ENCODE data around the gene MMP13. TPM values are rescaled to one million over a fixed set of nuclear protein-coding genes. Genes with fewer than 3 reads are reported as not detected.

MMP13 gene
- total and polyA plus RNA-seq, 2 of the 13 experiments (the other 11 are each of a cell fraction or from before 2014, with no cell fraction given), result not detected

- TF ChIP-seq ARID3A (IDR thresholded peaks at IDR 0.05; ENCODE audit: low read depth, low read length) (no peak), RFX5 (IDR thresholded peaks at IDR 0.05; ENCODE audit: low read depth, low read length) (no peak)
These were observed 9.3 kb downstream of the MMP13 start (continued) for GRCh38 chr11:102946237-102946636.

- intact Hi-C loops (cut with micrococcal nuclease; ENCODE audit: unreplicated experiment), result loop anchor here (1.0 to 2.0 kb wide), 3 partner anchors 26 to 130 kb away; no protein-coding TSS in a partner anchor
- CTCF ChIA-PET (ENCODE audit: low intra/inter-chr PET ratio, low total read pairs), result interaction anchor here (0.7 to 1.6 kb wide), 4 partner anchors 27 to 208 kb away, joined by 3 to 6 read pairs (median 5); no protein-coding TSS in a partner anchor
These were observed 14.6 kb downstream of the MMP13 start for GRCh38 chr11:102940714-102941588.

More at GRCh38 chr11:102940714-102941588, 14.6 kb downstream of the MMP13 start:
- no peaks in the 10 kb centered on the region for H3K36me3 ChIP-seq (replicated peaks in 1 of 2; ENCODE audit: control insufficient read depth in 1 of 2, insufficient read depth in 2 of 2, low read length in 2 of 2)
- no peaks in the 10 kb centered on the region for H3K79me2 ChIP-seq (ENCODE audit: insufficient read depth, low read length)
- no TSS peak for BruUV-seq (replicated peaks)
- 6% methylated on average over 10 of the region's 10 CpGs for WGBS (ENCODE audit: low lambda C conversion rate)
- no peaks in the 10 kb centered on the region for H3K4me1 ChIP-seq (ENCODE audit: insufficient read depth, low read length)
- TF ChIP-seq KLF16 (CRISPR knock-in tag; IDR thresholded peaks at IDR 0.05) (0 out of 4 replicates have a peak, but pooled peaks of 1 of the 2 experiments have one; percentile 21), NFE2L2 (IDR thresholded peaks at IDR 0.05; ENCODE audit: low read length) (no peak), STAG1 (CRISPR knock-in tag; IDR thresholded peaks at IDR 0.05) (peak; percentile 74), RAD21 (CRISPR knock-in tag; IDR thresholded peaks at IDR 0.05) (peak; percentile 56; the same call in 1 of the 2 replicates), CTCF (CRISPR knock-in tag; IDR thresholded peaks at IDR 0.05) (peak; percentile 79), SMC3 (IDR thresholded peaks at IDR 0.05; ENCODE audit: low read length) (peak; percentile 73)
- no peak overlapping the region for H3K4me2 ChIP-seq (ENCODE audit: low read depth, low read length)
- H3K9me3 ChIP-seq (ENCODE audit: low read length), result no peaks in the 10 kb centered on the region
- H4K20me1 ChIP-seq (ENCODE audit: insufficient read depth, low read length), result no peaks in the 10 kb centered on the region
- ATAC-seq, result peak; percentile 91
- in situ Hi-C loops (cut with HindIII; ENCODE audit: extremely low pct_ligation_motif_present, low pct_unique_long_range_greater_than_20kb), result loop anchor here (10.0 to 25.0 kb wide), 2 partner anchors 116 to 204 kb away; no protein-coding TSS in a partner anchor
- no peak overlapping the region for H3K9ac ChIP-seq (ENCODE audit: insufficient read depth, low read depth, low read length)
- POLR2A ChIA-PET, result no interaction called here
- H3K27ac ChIP-seq (ENCODE audit: extremely low read length, insufficient read depth, low read length), result no peak overlapping the region
- no peak overlapping the region for H3K4me3 ChIP-seq (replicated peaks in 1 of 3; ENCODE audit: insufficient read depth in 1 of 3, low read depth in 2 of 3, low read length in 3 of 3)
- H3K27me3 ChIP-seq (ENCODE audit: control insufficient read depth in 1 of 2, insufficient read depth in 2 of 2, low read length in 2 of 2), result no peaks in the 10 kb centered on the region
- peak; percentile 56 for DNase-seq (ENCODE audit: low spot score)
- H2AFZ ChIP-seq (ENCODE audit: low read length), result no peak overlapping the region
- FAIRE-seq, result peak; percentile 80
